Measurements from ENCODE around the gene RAD51B. TPM values are rescaled to one million over a fixed set of nuclear protein-coding genes. Genes with fewer than 3 reads are reported as not detected.

RAD51B gene
- total RNA-seq, 1 experiment from 2014 or later: 8.5 TPM

DNA sequence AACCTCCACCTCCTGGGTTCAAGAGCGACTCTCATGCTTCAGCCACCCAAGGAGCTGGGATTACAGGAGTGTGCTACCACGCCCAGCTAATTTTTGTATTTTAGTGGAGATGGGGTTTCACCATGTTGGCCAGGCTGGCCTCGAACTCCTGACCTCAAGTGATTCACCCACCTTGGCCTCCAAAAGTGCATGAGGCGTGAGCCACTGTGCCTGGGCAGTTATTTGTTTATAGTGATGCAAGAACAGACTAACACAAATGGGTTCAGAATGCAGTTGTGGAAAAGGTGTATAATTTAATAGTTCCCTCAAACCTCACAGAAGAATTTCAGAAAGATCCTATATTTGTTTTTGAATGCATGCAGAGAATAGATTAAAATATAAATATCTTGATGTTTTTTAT is 526.2 kb downstream of the RAD51B start:
- H3K4me1 ChIP-seq (ENCODE audit: control insufficient read depth, insufficient read depth, low read length): no peaks in the 10 kb centered on the region
- TF ChIP-seq TCF7L2 (IDR thresholded peaks at IDR 0.05; ENCODE audit: low read depth, low read length) (no peak), POLR2AphosphoS5 (IDR thresholded peaks at IDR 0.05; ENCODE audit: low read depth, low read length) (no peak), SIN3A (IDR thresholded peaks at IDR 0.05; ENCODE audit: borderline replicate concordance, insufficient read depth, low read depth, low read length) (no peak)
- TF ChIP-seq, protein P1, sequence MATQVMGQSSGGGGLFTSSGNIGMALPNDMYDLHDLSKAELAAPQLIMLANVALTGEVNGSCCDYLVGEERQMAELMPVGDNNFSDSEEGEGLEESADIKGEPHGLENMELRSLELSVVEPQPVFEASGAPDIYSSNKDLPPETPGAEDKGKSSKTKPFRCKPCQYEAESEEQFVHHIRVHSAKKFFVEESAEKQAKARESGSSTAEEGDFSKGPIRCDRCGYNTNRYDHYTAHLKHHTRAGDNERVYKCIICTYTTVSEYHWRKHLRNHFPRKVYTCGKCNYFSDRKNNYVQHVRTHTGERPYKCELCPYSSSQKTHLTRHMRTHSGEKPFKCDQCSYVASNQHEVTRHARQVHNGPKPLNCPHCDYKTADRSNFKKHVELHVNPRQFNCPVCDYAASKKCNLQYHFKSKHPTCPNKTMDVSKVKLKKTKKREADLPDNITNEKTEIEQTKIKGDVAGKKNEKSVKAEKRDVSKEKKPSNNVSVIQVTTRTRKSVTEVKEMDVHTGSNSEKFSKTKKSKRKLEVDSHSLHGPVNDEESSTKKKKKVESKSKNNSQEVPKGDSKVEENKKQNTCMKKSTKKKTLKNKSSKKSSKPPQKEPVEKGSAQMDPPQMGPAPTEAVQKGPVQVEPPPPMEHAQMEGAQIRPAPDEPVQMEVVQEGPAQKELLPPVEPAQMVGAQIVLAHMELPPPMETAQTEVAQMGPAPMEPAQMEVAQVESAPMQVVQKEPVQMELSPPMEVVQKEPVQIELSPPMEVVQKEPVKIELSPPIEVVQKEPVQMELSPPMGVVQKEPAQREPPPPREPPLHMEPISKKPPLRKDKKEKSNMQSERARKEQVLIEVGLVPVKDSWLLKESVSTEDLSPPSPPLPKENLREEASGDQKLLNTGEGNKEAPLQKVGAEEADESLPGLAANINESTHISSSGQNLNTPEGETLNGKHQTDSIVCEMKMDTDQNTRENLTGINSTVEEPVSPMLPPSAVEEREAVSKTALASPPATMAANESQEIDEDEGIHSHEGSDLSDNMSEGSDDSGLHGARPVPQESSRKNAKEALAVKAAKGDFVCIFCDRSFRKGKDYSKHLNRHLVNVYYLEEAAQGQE (IDR thresholded peaks at IDR 0.05; ENCODE audit: insufficient read depth in 1 of 2, low read depth in 2 of 2, low read length in 1 of 2): no peak
- TF ChIP-seq, protein P2, sequence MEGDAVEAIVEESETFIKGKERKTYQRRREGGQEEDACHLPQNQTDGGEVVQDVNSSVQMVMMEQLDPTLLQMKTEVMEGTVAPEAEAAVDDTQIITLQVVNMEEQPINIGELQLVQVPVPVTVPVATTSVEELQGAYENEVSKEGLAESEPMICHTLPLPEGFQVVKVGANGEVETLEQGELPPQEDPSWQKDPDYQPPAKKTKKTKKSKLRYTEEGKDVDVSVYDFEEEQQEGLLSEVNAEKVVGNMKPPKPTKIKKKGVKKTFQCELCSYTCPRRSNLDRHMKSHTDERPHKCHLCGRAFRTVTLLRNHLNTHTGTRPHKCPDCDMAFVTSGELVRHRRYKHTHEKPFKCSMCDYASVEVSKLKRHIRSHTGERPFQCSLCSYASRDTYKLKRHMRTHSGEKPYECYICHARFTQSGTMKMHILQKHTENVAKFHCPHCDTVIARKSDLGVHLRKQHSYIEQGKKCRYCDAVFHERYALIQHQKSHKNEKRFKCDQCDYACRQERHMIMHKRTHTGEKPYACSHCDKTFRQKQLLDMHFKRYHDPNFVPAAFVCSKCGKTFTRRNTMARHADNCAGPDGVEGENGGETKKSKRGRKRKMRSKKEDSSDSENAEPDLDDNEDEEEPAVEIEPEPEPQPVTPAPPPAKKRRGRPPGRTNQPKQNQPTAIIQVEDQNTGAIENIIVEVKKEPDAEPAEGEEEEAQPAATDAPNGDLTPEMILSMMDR (IDR thresholded peaks at IDR 0.05): no peak
- in situ Hi-C loops (cut with HindIII; ENCODE audit: low pct_unique_long_range_greater_than_20kb, low sequenced_read_pairs): no loop called here
- no peaks in the 10 kb centered on the region for H3K36me3 ChIP-seq (ENCODE audit: control insufficient read depth, insufficient read depth, low read length)
- no peak overlapping the region for H3K4me3 ChIP-seq (ENCODE audit: low read depth in 2 of 2, low read length in 2 of 2)
- no peak for ATAC-seq
- CTCF ChIA-PET: no interaction called here
- intact Hi-C loops (cut with micrococcal nuclease; ENCODE audit: unreplicated experiment): no loop called here
- H3K27me3 ChIP-seq (ENCODE audit: control insufficient read depth, insufficient read depth, low read length): no peaks in the 10 kb centered on the region
- no TSS peak for BruUV-seq (replicated peaks)
- POLR2A ChIA-PET: no interaction called here
- H3K9me3 ChIP-seq (ENCODE audit: control insufficient read depth, insufficient read depth, low read depth, low read length): no peaks in the 10 kb centered on the region
- DNase-seq (ENCODE audit: low read depth, low spot score): no peak
- H3K27ac ChIP-seq (ENCODE audit: low read length): no peak overlapping the region

DNA sequence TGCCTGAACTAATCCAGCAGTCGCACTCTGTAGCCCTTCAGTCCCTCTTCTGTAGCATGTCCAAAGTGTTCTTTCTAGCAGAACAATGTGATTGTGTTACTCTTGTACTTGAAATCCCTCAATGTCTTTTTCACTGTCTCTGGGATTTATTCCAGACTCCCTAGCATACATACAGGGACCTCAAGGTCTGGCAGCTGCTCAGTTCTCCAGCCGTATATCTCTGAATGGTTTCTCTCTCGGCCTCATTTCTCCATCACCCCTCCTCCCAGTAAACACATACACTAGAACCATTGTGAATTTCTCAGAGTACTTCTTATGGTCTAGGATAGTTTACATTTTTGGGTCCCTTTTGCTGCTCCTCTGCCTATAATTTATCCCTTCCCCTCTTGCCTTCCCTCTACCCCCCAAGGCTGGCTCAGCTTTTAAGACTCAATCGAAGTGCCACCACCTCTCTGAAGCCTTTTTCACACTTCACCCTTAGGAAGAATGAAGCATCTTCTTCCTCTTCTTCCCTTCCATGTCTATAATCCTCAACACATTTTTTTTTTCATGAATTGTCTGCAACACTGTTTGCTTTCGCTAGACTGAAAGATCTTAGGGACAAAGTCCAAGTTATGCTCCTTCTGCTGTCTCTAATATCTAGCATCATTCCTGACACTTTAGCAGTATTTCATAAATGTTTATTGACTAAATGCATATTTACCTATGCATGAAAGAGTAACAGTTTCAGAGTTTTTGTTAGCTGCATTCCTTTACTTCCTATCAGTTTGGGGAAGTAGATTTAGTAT is 527.2 kb downstream of the RAD51B start:
- Histone ChIP-seq H3K27me3 (ENCODE audit: control insufficient read depth, insufficient read depth, low read length) (no peaks in the 10 kb centered on the region), H3K4me3 (ENCODE audit: low read depth in 2 of 2, low read length in 2 of 2) (no peak overlapping the region)

More for the DNA sequence above, 527.2 kb downstream of the RAD51B start:
- TF ChIP-seq TCF7L2 (IDR thresholded peaks at IDR 0.05; ENCODE audit: low read depth, low read length) (no peak), SIN3A (IDR thresholded peaks at IDR 0.05; ENCODE audit: borderline replicate concordance, insufficient read depth, low read depth, low read length) (no peak), POLR2AphosphoS5 (IDR thresholded peaks at IDR 0.05; ENCODE audit: low read depth, low read length) (no peak)
- TF ChIP-seq, protein P1 (IDR thresholded peaks at IDR 0.05; ENCODE audit: insufficient read depth in 1 of 2, low read depth in 2 of 2, low read length in 1 of 2): no peak
- TF ChIP-seq, protein P2 (IDR thresholded peaks at IDR 0.05): no peak
- H3K4me1 ChIP-seq (ENCODE audit: control insufficient read depth, insufficient read depth, low read length): no peaks in the 10 kb centered on the region
- no peaks in the 10 kb centered on the region for H3K36me3 ChIP-seq (ENCODE audit: control insufficient read depth, insufficient read depth, low read length)
- no peaks in the 10 kb centered on the region for H3K9me3 ChIP-seq (ENCODE audit: control insufficient read depth, insufficient read depth, low read depth, low read length)
- in situ Hi-C loops (cut with HindIII; ENCODE audit: low pct_unique_long_range_greater_than_20kb, low sequenced_read_pairs): no loop called here
- ChIA-PET CTCF (no interaction called here), POLR2A (no interaction called here)
- intact Hi-C loops (cut with micrococcal nuclease; ENCODE audit: unreplicated experiment): no loop called here
- no peak overlapping the region for H3K27ac ChIP-seq (ENCODE audit: low read length)
- no TSS peak for BruUV-seq (replicated peaks)
- DNase-seq (ENCODE audit: low read depth, low spot score): no peak
- no peak for ATAC-seq
